HepG2 (cell line): ENCODE measurements around the gene CD300A. TPM values are rescaled to one million over a fixed set of nuclear protein-coding genes. Genes with fewer than 3 reads are reported as not detected.

Experiments used
- AHR ChIP-seq: IDR thresholded peaks from 2 replicates; pipeline ENCODE4 v1.6.1; 2018; ENCODE audit warnings: missing genetic modification reagents, missing compliant biosample characterization
- CBX5 ChIP-seq: sonication (generic); formaldehyde crosslinking; IDR thresholded peaks from 2 replicates; pipeline ENCODE4 v1.4.0; 2020; ENCODE audit warnings: missing genetic modification reagents, borderline replicate concordance
- EP300 ChIP-seq, 3 experiments: sonication (generic) in 1 of 3; formaldehyde crosslinking in 1 of 3; IDR thresholded peaks; 2 replicates each; pipeline versions ENCODE4 v1.5.1 to v1.6.1; 2011 to 2020; ENCODE audit warnings: low read depth in 2 of 3, low read length in 2 of 3, borderline replicate concordance in 1 of 3, improper control_type of control experiment in 1 of 3, mild to moderate bottlenecking in 1 of 3, missing genetic modification reagents in 1 of 3, moderate library complexity in 1 of 3
- GFI1 ChIP-seq: sonication (generic); formaldehyde crosslinking; IDR thresholded peaks from 2 replicates; pipeline ENCODE4 v1.5.0; 2020; ENCODE audit warnings: missing genetic modification reagents, mild to moderate bottlenecking, borderline replicate concordance
- KDM4B ChIP-seq: sonication (generic); formaldehyde crosslinking; IDR thresholded peaks from 2 replicates; pipeline ENCODE4 v1.4.0; 2020; ENCODE audit warnings: missing genetic modification reagents
- MXD1 ChIP-seq: sonication (generic); formaldehyde crosslinking; IDR thresholded peaks from 2 replicates; pipeline ENCODE4 v1.4.0; 2020; ENCODE audit warnings: mild to moderate bottlenecking, missing genetic modification reagents
- NFIC ChIP-seq: IDR thresholded peaks from 2 replicates; pipeline ENCODE4 v1.6.1; 2012; ENCODE audit warnings: mild to moderate bottlenecking, low read length, inconsistent platforms
- ONECUT2 ChIP-seq: sonication (generic); formaldehyde crosslinking; IDR thresholded peaks from 2 replicates; pipeline ENCODE4 v1.4.0; 2020; ENCODE audit warnings: missing genetic modification reagents
- PAX8 ChIP-seq: sonication (generic); formaldehyde crosslinking; IDR thresholded peaks from 2 replicates; pipeline ENCODE4 v1.8.0; 2022; ENCODE audit warnings: mild to moderate bottlenecking, missing genetic modification reagents, borderline replicate concordance
- TCF12 ChIP-seq, 2 experiments: fragments of 450-650 bp in 1 of 2; sonication (generic) in 1 of 2; formaldehyde crosslinking in 1 of 2; IDR thresholded peaks; 2 replicates each; pipeline versions ENCODE4 v1.6.1 to v1.8.0; 2017 to 2022; ENCODE audit warnings: antibody characterized with exemption in 1 of 2, mild to moderate bottlenecking in 1 of 2, missing genetic modification reagents in 1 of 2, moderate library complexity in 1 of 2
- ZNF124 ChIP-seq: sonication (generic); formaldehyde crosslinking; IDR thresholded peaks from 2 replicates; pipeline ENCODE4 v1.4.0; 2020; ENCODE audit warnings: missing genetic modification reagents
- ZNF136 ChIP-seq: sonication (generic); formaldehyde crosslinking; IDR thresholded peaks from 2 replicates; pipeline ENCODE4 v1.8.1; 2022; ENCODE audit warnings: low read depth, mild to moderate bottlenecking, moderate library complexity, missing genetic modification reagents
- ZNF232 ChIP-seq: sonication (generic); formaldehyde crosslinking; IDR thresholded peaks from 2 replicates; pipeline ENCODE4 v1.4.0; 2020; ENCODE audit warnings: missing genetic modification reagents, borderline replicate concordance
- ZNF333 ChIP-seq: sonication (generic); formaldehyde crosslinking; IDR thresholded peaks from 2 replicates; pipeline ENCODE4 v1.4.0; 2020; ENCODE audit warnings: mild to moderate bottlenecking, missing genetic modification reagents, borderline replicate concordance
- ZNF512B ChIP-seq: sonication (generic); formaldehyde crosslinking; IDR thresholded peaks from 2 replicates; pipeline ENCODE4 v1.5.1; 2020; ENCODE audit warnings: missing genetic modification reagents, mild to moderate bottlenecking, borderline replicate concordance
- ZNF577 ChIP-seq: sonication (generic); formaldehyde crosslinking; IDR thresholded peaks from 2 replicates; pipeline ENCODE4 v1.4.0; 2020; ENCODE audit warnings: mild to moderate bottlenecking, low read depth, missing genetic modification reagents, borderline replicate concordance
- ZNF780A ChIP-seq: sonication (generic); formaldehyde crosslinking; IDR thresholded peaks from 2 replicates; pipeline ENCODE4 v1.8.0; 2022; ENCODE audit warnings: mild to moderate bottlenecking, missing genetic modification reagents, moderate library complexity
- polyA plus RNA-seq, 8 experiments: library from polyadenylated mRNA; depleted of rRNA in 3 of 8; stranded (reverse) in 7 of 8; unstranded in 1 of 8; fragments of >200 nt; fragmentation: Illumina TruSeq in 4 of 8; extraction: Trizol in 4 of 8; gene quantifications; 2 replicates each; pipeline versions ENCODE4 v1.2.1 to v1.2.3, GENCODE V29; 2011 to 2016; ENCODE audit warnings: low read depth in 4 of 8, missing spikeins in 1 of 8, mixed read lengths in 1 of 8; ENCODE audit not compliant: insufficient read depth in 1 of 8
- total RNA-seq, 5 experiments: library from RNA; depleted of rRNA; stranded (reverse); fragments of >200 nt; fragmentation: Illumina TruSeq; extraction: Trizol; gene quantifications; 2 replicates each; pipeline ENCODE4 v1.2.3, GENCODE V29; 2016; ENCODE audit warnings: low read depth in 1 of 5
- TF ChIP-seq, protein P1 (sequence below): sonication (generic); formaldehyde crosslinking; IDR thresholded peaks from 2 replicates; pipeline ENCODE4 v1.4.0; 2020; ENCODE audit warnings: missing genetic modification reagents
- TF ChIP-seq, protein P2 (sequence below): sonication (generic); formaldehyde crosslinking; IDR thresholded peaks from 2 replicates; pipeline ENCODE4 v1.8.0; 2022; ENCODE audit warnings: low read depth, missing genetic modification reagents
- TF ChIP-seq, protein P3 (sequence below): sonication (generic); formaldehyde crosslinking; conservative IDR thresholded peaks from 2 replicates; pipeline ENCODE4 v1.8.0; 2022; ENCODE audit warnings: mild to moderate bottlenecking, moderate library complexity, missing genetic modification reagents

The CD300A gene
- total and polyA plus RNA-seq, 2 of the 13 experiments (the other 11 are each of a cell fraction or from before 2014, with no cell fraction given): not detected

- TF ChIP-seq ZNF333 (CRISPR knock-in tag): no peak
- TF ChIP-seq KDM4B: no peak
- no peak for TF ChIP-seq ZNF780A (CRISPR knock-in tag)
- TF ChIP-seq, protein P1, sequence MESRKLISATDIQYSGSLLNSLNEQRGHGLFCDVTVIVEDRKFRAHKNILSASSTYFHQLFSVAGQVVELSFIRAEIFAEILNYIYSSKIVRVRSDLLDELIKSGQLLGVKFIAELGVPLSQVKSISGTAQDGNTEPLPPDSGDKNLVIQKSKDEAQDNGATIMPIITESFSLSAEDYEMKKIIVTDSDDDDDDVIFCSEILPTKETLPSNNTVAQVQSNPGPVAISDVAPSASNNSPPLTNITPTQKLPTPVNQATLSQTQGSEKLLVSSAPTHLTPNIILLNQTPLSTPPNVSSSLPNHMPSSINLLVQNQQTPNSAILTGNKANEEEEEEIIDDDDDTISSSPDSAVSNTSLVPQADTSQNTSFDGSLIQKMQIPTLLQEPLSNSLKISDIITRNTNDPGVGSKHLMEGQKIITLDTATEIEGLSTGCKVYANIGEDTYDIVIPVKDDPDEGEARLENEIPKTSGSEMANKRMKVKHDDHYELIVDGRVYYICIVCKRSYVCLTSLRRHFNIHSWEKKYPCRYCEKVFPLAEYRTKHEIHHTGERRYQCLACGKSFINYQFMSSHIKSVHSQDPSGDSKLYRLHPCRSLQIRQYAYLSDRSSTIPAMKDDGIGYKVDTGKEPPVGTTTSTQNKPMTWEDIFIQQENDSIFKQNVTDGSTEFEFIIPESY: no peak
- TF ChIP-seq TCF12 (IDR thresholded peaks at IDR 0.05): no peak
- no peak for TF ChIP-seq TCF12 (CRISPR knock-in tag; IDR thresholded peaks at IDR 0.05)
- TF ChIP-seq NFIC: peak; percentile 64; the same call in 1 of the 2 replicates
- TF ChIP-seq ZNF124 (CRISPR knock-in tag): no peak
- no peak for TF ChIP-seq GFI1 (CRISPR knock-in tag)
- TF ChIP-seq, protein P2, sequence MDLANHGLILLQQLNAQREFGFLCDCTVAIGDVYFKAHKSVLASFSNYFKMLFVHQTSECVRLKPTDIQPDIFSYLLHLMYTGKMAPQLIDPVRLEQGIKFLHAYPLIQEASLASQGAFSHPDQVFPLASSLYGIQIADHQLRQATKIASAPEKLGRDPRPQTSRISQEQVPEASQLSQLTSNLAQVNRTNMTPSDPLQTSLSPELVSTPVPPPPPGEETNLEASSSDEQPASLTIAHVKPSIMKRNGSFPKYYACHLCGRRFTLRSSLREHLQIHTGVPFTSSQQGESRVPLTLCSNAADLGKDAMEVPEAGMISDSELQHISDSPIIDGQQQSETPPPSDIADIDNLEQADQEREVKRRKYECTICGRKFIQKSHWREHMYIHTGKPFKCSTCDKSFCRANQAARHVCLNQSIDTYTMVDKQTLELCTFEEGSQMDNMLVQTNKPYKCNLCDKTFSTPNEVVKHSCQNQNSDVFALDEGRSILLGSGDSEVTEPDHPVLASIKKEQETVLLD (CRISPR knock-in tag): no peak
- no peak for TF ChIP-seq ZNF136 (CRISPR knock-in tag)
- no peak for TF ChIP-seq AHR
- no peak for TF ChIP-seq MXD1 (CRISPR knock-in tag)
- no peak for TF ChIP-seq CBX5 (CRISPR knock-in tag)
- TF ChIP-seq, protein P3, sequence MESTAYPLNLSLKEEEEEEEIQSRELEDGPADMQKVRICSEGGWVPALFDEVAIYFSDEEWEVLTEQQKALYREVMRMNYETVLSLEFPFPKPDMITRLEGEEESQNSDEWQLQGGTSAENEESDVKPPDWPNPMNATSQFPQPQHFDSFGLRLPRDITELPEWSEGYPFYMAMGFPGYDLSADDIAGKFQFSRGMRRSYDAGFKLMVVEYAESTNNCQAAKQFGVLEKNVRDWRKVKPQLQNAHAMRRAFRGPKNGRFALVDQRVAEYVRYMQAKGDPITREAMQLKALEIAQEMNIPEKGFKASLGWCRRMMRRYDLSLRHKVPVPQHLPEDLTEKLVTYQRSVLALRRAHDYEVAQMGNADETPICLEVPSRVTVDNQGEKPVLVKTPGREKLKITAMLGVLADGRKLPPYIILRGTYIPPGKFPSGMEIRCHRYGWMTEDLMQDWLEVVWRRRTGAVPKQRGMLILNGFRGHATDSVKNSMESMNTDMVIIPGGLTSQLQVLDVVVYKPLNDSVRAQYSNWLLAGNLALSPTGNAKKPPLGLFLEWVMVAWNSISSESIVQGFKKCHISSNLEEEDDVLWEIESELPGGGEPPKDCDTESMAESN: no peak
- TF ChIP-seq ONECUT2 (CRISPR knock-in tag): peak; percentile 97
- no peak for TF ChIP-seq ZNF232 (CRISPR knock-in tag)
- TF ChIP-seq PAX8 (CRISPR knock-in tag): no peak
- no peak for TF ChIP-seq ZNF512B (CRISPR knock-in tag)
- no peak for TF ChIP-seq ZNF577 (CRISPR knock-in tag)
- peak in 1 of 2 experiments; percentile 19; a peak in 1 of 4 replicates for TF ChIP-seq EP300 (IDR thresholded peaks at IDR 0.05; ENCODE audit: low read depth in 2 of 2, low read length in 2 of 2)
- no peak for TF ChIP-seq EP300 (CRISPR knock-in tag; IDR thresholded peaks at IDR 0.05; ENCODE audit: borderline replicate concordance)
Observed at GRCh38 chr17:74435775-74436359, 30.6 kb upstream of the CD300A start (continued).
